CD4-positive, alpha-beta T cell (primary cell): ENCODE measurements around the gene CCDC70. TPM values are rescaled to one million over a fixed set of nuclear protein-coding genes. Genes with fewer than 3 reads are reported as not detected.

Experiments used
- ATAC-seq: fragments of 200-7000 bp; cut with Tn5 transposase; one replicate; pipeline ENCODE4 v1.10.0; 2022; ENCODE audit warnings: mild to moderate bottlenecking; ENCODE audit not compliant: poor library complexity
- CTCF ChIA-PET: fragments of 350-600 bp; sonication (Branson Sonifier 250); formaldehyde crosslinking; loops from one replicate; lab custom pipeline; 2021; ENCODE audit warnings: antibody characterized with exemption, inconsistent platforms; lab: Charles Lee
- POLR2A ChIA-PET: fragments of 350-600 bp; sonication (Branson Sonifier 250); formaldehyde crosslinking; loops from one replicate; lab custom pipeline; 2021; ENCODE audit warnings: antibody characterized with exemption, inconsistent platforms; lab: Charles Lee
- DNase-seq, 14 experiments: peaks; one replicate each; pipeline ENCODE4 v3.0.0-alpha.2; 2013 to 2020; ENCODE audit warnings: mixed read lengths in 2 of 14
- H3K27ac ChIP-seq, 2 donors: one replicate each; pipeline versions ENCODE4 v1.5.1 to v1.7.0; 2013; ENCODE audit warnings: low read length in 2 of 2, low read depth in 1 of 2, mild to moderate bottlenecking in 1 of 2
- H3K27me3 ChIP-seq, 2 experiments: 1 replicate in 1 of 2; 2 replicates in 1 of 2; pipeline versions ENCODE4 v1.6.1 to v1.7.0; 2013; ENCODE audit warnings: low read length in 2 of 2, control low read depth in 1 of 2, mild to moderate bottlenecking in 1 of 2, moderate library complexity in 1 of 2; ENCODE audit not compliant: insufficient read depth in 2 of 2, control insufficient read depth in 1 of 2
- H3K36me3 ChIP-seq: one replicate; pipeline ENCODE4 v1.6.1; 2013; ENCODE audit warnings: low read length, control low read depth; ENCODE audit not compliant: insufficient read depth
- H3K4me1 ChIP-seq: one replicate; pipeline ENCODE4 v1.6.1; 2013; ENCODE audit warnings: low read length, control low read depth; ENCODE audit not compliant: insufficient read depth
- H3K4me3 ChIP-seq: one replicate; pipeline ENCODE4 v1.5.1; 2013; ENCODE audit warnings: mild to moderate bottlenecking, low read length, moderate library complexity
- H3K9me3 ChIP-seq, 2 experiments: 1 replicate in 1 of 2; 2 replicates in 1 of 2; pipeline versions ENCODE4 v1.6.1 to v1.7.0; 2013; ENCODE audit warnings: low read length in 2 of 2, mild to moderate bottlenecking in 2 of 2, control low read depth in 1 of 2, moderate library complexity in 1 of 2; ENCODE audit not compliant: control insufficient read depth in 1 of 2, insufficient read depth in 1 of 2
- H3K27ac Mint-ChIP-seq: one replicate; pipeline ENCODE4 v1.8.0; 2020; ENCODE audit warnings: mixed read lengths
- H3K27me3 Mint-ChIP-seq: one replicate; pipeline ENCODE4 v1.8.0; 2021; ENCODE audit warnings: mixed read lengths
- H3K36me3 Mint-ChIP-seq: one replicate; pipeline ENCODE4 v1.8.0; 2021; ENCODE audit warnings: low read depth, mixed read lengths
- H3K4me1 Mint-ChIP-seq: one replicate; pipeline ENCODE4 v1.8.0; 2021; ENCODE audit warnings: low read depth, mixed read lengths
- H3K4me3 Mint-ChIP-seq: one replicate; pipeline ENCODE4 v1.8.0; 2020; ENCODE audit warnings: mild to moderate bottlenecking, mixed read lengths
- H3K9me3 Mint-ChIP-seq: one replicate; pipeline ENCODE4 v1.8.0; 2020; ENCODE audit warnings: mixed read lengths
- CTCF ChIP-seq: fragments of 200-600 bp; IDR thresholded peaks from one replicate; pipeline ENCODE4 v1.8.0; 2022; ENCODE audit warnings: antibody characterized with exemption, mild to moderate bottlenecking
- intact Hi-C, 2 experiments: fragments of 100-400 bp; cut with DNase I in 1 of 2; cut with micrococcal nuclease in 1 of 2; formaldehyde crosslinking; loops; one replicate each; pipeline versions ENCODE4 v1.15.1 to v1.9.0; 2023 to 2025; cut with DNase I, micrococcal nuclease
- total RNA-seq, 174 experiments: library from RNA in 2 of 174; stranded (reverse) in 2 of 174; gene quantifications; one replicate each; pipeline ENCODE4 v1.2.3 and lab custom pipeline; 2021 to 2026

Gene CCDC70
- total RNA-seq, 2 experiments from 2014 or later, result not detected

- Mint-ChIP-seq H3K36me3 (no peaks in the 10 kb centered on the region), H3K27ac (no peak overlapping the region), H3K27me3 (peaks cover 3% of the 10 kb centered on the region), H3K4me1 (peaks cover 2% of the 10 kb centered on the region), H3K4me3 (no peak overlapping the region), H3K9me3 (no peaks in the 10 kb centered on the region)
- ChIA-PET CTCF (no interaction called here), POLR2A (interaction anchor here (2.5 kb wide), 1 partner anchor 25 kb away, joined by 6 read pairs; no protein-coding TSS in a partner anchor)
- H3K4me1 ChIP-seq, result peaks cover 3% of the 10 kb centered on the region
- no peak for ATAC-seq
- no peaks in the 10 kb centered on the region for H3K36me3 ChIP-seq
- H3K27me3 ChIP-seq, result no peaks in the 10 kb centered on the region
- no peak overlapping the region for H3K4me3 ChIP-seq
- no peaks in the 10 kb centered on the region for H3K9me3 ChIP-seq
- TF ChIP-seq CTCF, result no peak
- DNase-seq, result no peak
- intact Hi-C loops, result loop anchor here in 1 of 2 experiments (5.0 kb wide), 1 partner anchor 33 kb away; no protein-coding TSS in a partner anchor
- H3K27ac ChIP-seq, result no peak overlapping the region
Measured at GRCh38 chr13:51839711-51840540, 21.8 kb upstream of the CCDC70 start.

GRCh38 chr13:51840917-51841316, 20.9 kb upstream of the CCDC70 start:
- H3K9me3 ChIP-seq, result no peaks in the 10 kb centered on the region
- peaks cover 6% of the 10 kb centered on the region for H3K27me3 Mint-ChIP-seq
- intact Hi-C loops, result loop anchor here in 1 of 2 experiments (5.0 kb wide), 1 partner anchor 34 kb away; no protein-coding TSS in a partner anchor
- TF ChIP-seq CTCF, result no peak
- H3K4me3 ChIP-seq, result no peak overlapping the region
- no peaks in the 10 kb centered on the region for H3K27me3 ChIP-seq
- no peak overlapping the region for H3K27ac ChIP-seq
- H3K36me3 ChIP-seq, result no peaks in the 10 kb centered on the region
- POLR2A ChIA-PET, result no interaction called here
- no peak for ATAC-seq
- peaks cover 7% of the 10 kb centered on the region for H3K4me1 ChIP-seq
- CTCF ChIA-PET, result interaction anchor here (0.5 kb wide), 1 partner anchor 8 kb away, joined by 3 read pairs; no protein-coding TSS in a partner anchor
- no peaks in the 10 kb centered on the region for H3K9me3 Mint-ChIP-seq
- no peak for DNase-seq
- no peak overlapping the region for H3K27ac Mint-ChIP-seq
- H3K36me3 Mint-ChIP-seq, result no peaks in the 10 kb centered on the region
- H3K4me1 Mint-ChIP-seq, result peaks cover 7% of the 10 kb centered on the region
- no peak overlapping the region for H3K4me3 Mint-ChIP-seq

GRCh38 chr13:51841732-51842131, 20.0 kb upstream of the CCDC70 start:
- no peaks in the 10 kb centered on the region for H3K36me3 Mint-ChIP-seq
- Histone ChIP-seq H3K27me3 (no peaks in the 10 kb centered on the region), H3K36me3 (no peaks in the 10 kb centered on the region), H3K4me3 (no peak overlapping the region), H3K27ac (no peak overlapping the region), H3K4me1 (peaks cover 7% of the 10 kb centered on the region), H3K9me3 (no peaks in the 10 kb centered on the region)
- intact Hi-C loops, result loop anchor here in 1 of 2 experiments (5.0 kb wide), 1 partner anchor 34 kb away; no protein-coding TSS in a partner anchor
- DNase-seq (no peak), ATAC-seq (no peak)
- H3K9me3 Mint-ChIP-seq, result no peaks in the 10 kb centered on the region
- POLR2A ChIA-PET, result interaction anchor here (1.2 kb wide), 1 partner anchor 15 kb away, joined by 3 read pairs; no protein-coding TSS in a partner anchor
- no peak overlapping the region for H3K27ac Mint-ChIP-seq
- no peak overlapping the region for H3K4me3 Mint-ChIP-seq
- peaks cover 6% of the 10 kb centered on the region for H3K27me3 Mint-ChIP-seq
- CTCF ChIA-PET, result interaction anchor here (0.6 kb wide), 1 partner anchor 11 kb away, joined by 3 read pairs; no protein-coding TSS in a partner anchor
- H3K4me1 Mint-ChIP-seq, result peaks cover 7% of the 10 kb centered on the region
- TF ChIP-seq CTCF, result no peak
